H1 (cell line): ENCODE data around the gene KCNT1. TPM values are rescaled to one million over a fixed set of nuclear protein-coding genes. Genes with fewer than 3 reads are reported as not detected.

Experiments
- CTCF ChIA-PET: fragments of 300-600 bp; sonication (Branson Sonifier 250); formaldehyde crosslinking; loops from one replicate; lab custom pipeline; 2021; ENCODE audit not compliant: partially characterized antibody; lab: Charles Lee
- POLR2A ChIA-PET: fragments of 300-600 bp; sonication (Branson Sonifier 250); formaldehyde crosslinking; loops from one replicate; lab custom pipeline; 2021; ENCODE audit warnings: inconsistent platforms; ENCODE audit not compliant: partially characterized antibody; lab: Charles Lee
- DNase-seq, 2 experiments: peaks; one replicate each; pipeline versions ENCODE4 v3.0.0 to v3.0.0-alpha.2; 2010 to 2022; ENCODE audit warnings: low spot score in 2 of 2, low read depth in 1 of 2, mixed read lengths in 1 of 2
- FAIRE-seq: peaks from 2 replicates; lab custom pipeline; 2011; peaks lifted over from hg19 to GRCh38; lab: Jason Lieb, UNC
- H2AFZ ChIP-seq: 2 replicates; pipeline ENCODE4 v1.8.1; 2012; ENCODE audit warnings: low read length, inconsistent platforms
- H2AK5ac ChIP-seq: 2 replicates; pipeline ENCODE4 v1.6.1; 2013; ENCODE audit warnings: low read depth, low read length
- H2BK120ac ChIP-seq: replicated peaks from 2 replicates; pipeline ENCODE3; 2013; ENCODE audit warnings: low read depth, low read length, inconsistent platforms
- H2BK12ac ChIP-seq: 2 replicates; pipeline ENCODE4 v1.6.1; 2013; ENCODE audit warnings: low read depth, low read length
- H2BK15ac ChIP-seq: 2 replicates; pipeline ENCODE4 v1.6.1; 2013; ENCODE audit warnings: low read length
- H2BK20ac ChIP-seq: 2 replicates; pipeline ENCODE4 v1.6.1; 2013; ENCODE audit warnings: low read length
- H2BK5ac ChIP-seq: 2 replicates; pipeline ENCODE4 v1.6.1; 2013; ENCODE audit warnings: low read depth, low read length
- H3K14ac ChIP-seq: 2 replicates; pipeline ENCODE4 v1.6.1; 2013; ENCODE audit warnings: inconsistent platforms; ENCODE audit not compliant: insufficient read length
- H3K18ac ChIP-seq: 2 replicates; pipeline ENCODE4 v1.6.1; 2013; ENCODE audit warnings: low read length; ENCODE audit errors: extremely low read depth
- H3K23ac ChIP-seq: 2 replicates; pipeline ENCODE4 v1.6.1; 2013; ENCODE audit warnings: inconsistent platforms; ENCODE audit not compliant: insufficient read length
- H3K23me2 ChIP-seq: 2 replicates; pipeline ENCODE4 v1.6.1; 2013; ENCODE audit warnings: low read depth, low read length
- H3K27ac ChIP-seq: 2 replicates; pipeline ENCODE4 v1.6.1; 2011; ENCODE audit warnings: low read depth, low read length, inconsistent platforms
- H3K27me3 ChIP-seq, 4 experiments: replicated peaks in 1 of 4; 1 replicate in 1 of 4; 2 replicates in 3 of 4; pipeline versions ENCODE4 v1.6.1 to v1.8.1; 2011 to 2013; ENCODE audit warnings: low read length in 3 of 4, mild to moderate bottlenecking in 3 of 4, inconsistent platforms in 2 of 4, mixed read lengths in 2 of 4, moderate library complexity in 1 of 4; ENCODE audit not compliant: control insufficient read depth in 3 of 4, insufficient read depth in 3 of 4; ENCODE audit errors: extremely low read depth in 1 of 4
- H3K36me3 ChIP-seq, 4 experiments: 2 replicates each; pipeline versions ENCODE4 v1.6.1 to v1.8.1; 2011 to 2013; ENCODE audit warnings: mild to moderate bottlenecking in 4 of 4, low read length in 3 of 4, moderate library complexity in 2 of 4, control low read depth in 1 of 4, inconsistent platforms in 1 of 4; ENCODE audit not compliant: insufficient read depth in 4 of 4, control insufficient read depth in 2 of 4
- H3K4ac ChIP-seq: replicated peaks from 2 replicates; pipeline ENCODE3; 2013; ENCODE audit warnings: low read length, low read depth, mixed read lengths, inconsistent platforms; ENCODE audit not compliant: insufficient read length
- H3K4me1 ChIP-seq, 4 experiments: replicated peaks in 1 of 4; 1 replicate in 1 of 4; 2 replicates in 3 of 4; pipeline versions ENCODE4 v1.6.1 to v1.8.1; 2011 to 2013; ENCODE audit warnings: low read length in 3 of 4, inconsistent platforms in 2 of 4, mixed read lengths in 1 of 4; ENCODE audit not compliant: insufficient read depth in 4 of 4, control insufficient read depth in 3 of 4
- H3K4me2 ChIP-seq, 2 experiments: 2 replicates each; pipeline versions ENCODE4 v1.6.1 to v1.8.1; 2011 to 2013; ENCODE audit warnings: low read depth in 2 of 2, low read length in 2 of 2, control low read depth in 1 of 2, inconsistent platforms in 1 of 2, mild to moderate bottlenecking in 1 of 2; ENCODE audit not compliant: insufficient read depth in 1 of 2
- H3K4me3 ChIP-seq, 4 experiments: fragments of 200-600, 300-600 bp in 1 of 4; sonication (generic), shearing (Covaris generic), sonication (Bioruptor Twin) in 1 of 4; 2 replicates each; pipeline versions ENCODE4 v1.5.1 to v1.8.1; 2011 to 2016; ENCODE audit warnings: low read length in 4 of 4, low read depth in 3 of 4, control low read depth in 2 of 4, inconsistent platforms in 2 of 4, mild to moderate bottlenecking in 2 of 4, mixed read lengths in 1 of 4, moderate library complexity in 1 of 4; ENCODE audit not compliant: insufficient read depth in 2 of 4; ENCODE audit errors: extremely low read depth in 1 of 4
- H3K56ac ChIP-seq: replicated peaks from 2 replicates; pipeline ENCODE3; 2013; ENCODE audit warnings: low read depth, mild to moderate bottlenecking, mixed read lengths, low read length, inconsistent platforms; ENCODE audit not compliant: insufficient read length
- H3K79me1 ChIP-seq: 2 replicates; pipeline ENCODE4 v1.6.1; 2013; ENCODE audit warnings: low read depth, low read length, control low read depth
- H3K79me2 ChIP-seq, 2 experiments: 2 replicates each; pipeline versions ENCODE4 v1.6.1 to v1.8.1; 2012 to 2013; ENCODE audit warnings: low read length in 2 of 2, mild to moderate bottlenecking in 2 of 2, inconsistent platforms in 1 of 2; ENCODE audit not compliant: insufficient read depth in 2 of 2, control insufficient read depth in 1 of 2
- H3K9ac ChIP-seq, 4 experiments: replicated peaks in 1 of 4; 1 replicate in 1 of 4; 2 replicates in 3 of 4; pipeline versions ENCODE4 v1.6.1 to v1.8.1; 2011 to 2013; ENCODE audit warnings: low read depth in 3 of 4, low read length in 3 of 4, control low read depth in 2 of 4, mild to moderate bottlenecking in 2 of 4, moderate library complexity in 2 of 4, inconsistent platforms in 1 of 4; ENCODE audit errors: extremely low read depth in 1 of 4
- H3K9me3 ChIP-seq, 2 experiments: 2 replicates each; pipeline versions ENCODE4 v1.6.1 to v1.8.1; 2012 to 2013; ENCODE audit warnings: mild to moderate bottlenecking in 2 of 2, moderate library complexity in 2 of 2, control low read depth in 1 of 2, inconsistent platforms in 1 of 2, low read depth in 1 of 2, low read length in 1 of 2, mixed read lengths in 1 of 2; ENCODE audit not compliant: insufficient read depth in 2 of 2
- H4K20me1 ChIP-seq, 2 experiments: replicated peaks in 1 of 2; 2 replicates each; pipeline versions ENCODE3 to v1.8.1; 2011 to 2013; ENCODE audit warnings: inconsistent platforms in 2 of 2, low read length in 2 of 2, mild to moderate bottlenecking in 1 of 2; ENCODE audit not compliant: insufficient read depth in 2 of 2, control insufficient read depth in 1 of 2
- H4K5ac ChIP-seq: 2 replicates; pipeline ENCODE4 v1.6.1; 2013; ENCODE audit warnings: low read length, low read depth, mixed read lengths, inconsistent platforms; ENCODE audit not compliant: insufficient read length
- H4K8ac ChIP-seq: 2 replicates; pipeline ENCODE4 v1.8.0; 2013; ENCODE audit warnings: mild to moderate bottlenecking, moderate library complexity, low read length, inconsistent platforms; ENCODE audit not compliant: insufficient read depth; ENCODE audit errors: extremely low read depth
- H4K91ac ChIP-seq: replicated peaks from 2 replicates; pipeline ENCODE3; 2013; ENCODE audit warnings: low read length, mixed read lengths, inconsistent platforms; ENCODE audit not compliant: insufficient read length
- EZH2 ChIP-seq: fragments of 200-600 bp; sonication (generic); IDR thresholded peaks from 2 replicates; pipeline ENCODE4 v1.7.1; 2012; ENCODE audit warnings: low read depth, mild to moderate bottlenecking, moderate library complexity, low read length, inconsistent platforms; ENCODE audit not compliant: severe bottlenecking
- FOSL1 ChIP-seq: IDR thresholded peaks from 2 replicates; pipeline ENCODE4 v1.6.1; 2011; ENCODE audit warnings: mild to moderate bottlenecking, low read depth, low read length, moderate library complexity; ENCODE audit not compliant: insufficient read depth
- RNF2 ChIP-seq: fragments of 200-900, 300-1000 bp; sonication (generic); IDR thresholded peaks from 2 replicates; pipeline ENCODE4 v1.7.1; 2016; ENCODE audit warnings: borderline replicate concordance, low read depth, mild to moderate bottlenecking, antibody characterized with exemption, low read length; ENCODE audit not compliant: poor library complexity, severe bottlenecking; ENCODE audit errors: missing control alignments
- SIX5 ChIP-seq: IDR thresholded peaks from 2 replicates; pipeline ENCODE4 v1.6.1; 2011; ENCODE audit warnings: mild to moderate bottlenecking, low read depth, low read length
- TEAD4 ChIP-seq: IDR thresholded peaks from 2 replicates; pipeline ENCODE4 v1.6.1; 2012; ENCODE audit warnings: low read depth, low read length, inconsistent platforms, mixed read lengths
- WGBS, 2 experiments: shearing (Covaris generic) in 1 of 2; methylation state at CpG; one replicate each; pipeline versions ENCODE4 v1.1.6 to v1.1.7; 2013 to 2015; ENCODE audit warnings: low lambda C conversion rate in 2 of 2, mixed read lengths in 2 of 2, inconsistent platforms in 1 of 2, low coverage in 1 of 2, missing lambda C conversion rate in 1 of 2; ENCODE audit not compliant: insufficient replicate concordance in 2 of 2, insufficient coverage in 1 of 2, insufficient read length in 1 of 2; ENCODE audit errors: extremely low coverage in 1 of 2, missing lambda C conversion rate in 1 of 2; 5-methylcytosine and 5-hydroxymethylcytosine counted together
- polyA plus RNA-seq, 7 experiments: library from polyadenylated mRNA; depleted of rRNA in 3 of 7; stranded (reverse) in 5 of 7; unstranded in 2 of 7; fragments of >200 nt in 5 of 7; fragments of 200-250 nt in 2 of 7; gene quantifications; 1 replicate in 5 of 7; 2 replicates in 1 of 7; 4 replicates in 1 of 7; pipeline versions ENCODE4 v1.2.1 to v1.2.3, GENCODE V29; 2011 to 2013; ENCODE audit warnings: missing spikeins in 2 of 7, mixed read lengths in 2 of 7
- total RNA-seq: library from RNA; stranded (reverse); fragmentation: NEBNext Ultra II Directional; extraction: Animal tissue kit (Norgen Biotek cat#: 25700); gene quantifications from 2 replicates; pipeline ENCODE4 v1.2.1, GENCODE V29; 2021
- TF ChIP-seq, protein P1 (sequence below): IDR thresholded peaks from 2 replicates; pipeline ENCODE4 v1.6.1; 2011; ENCODE audit warnings: low read depth, mild to moderate bottlenecking, low read length; ENCODE audit not compliant: insufficient read depth

Gene KCNT1
- total and polyA plus RNA-seq, 2 of the 8 experiments (the other 6 are each of a cell fraction or from before 2014, with no cell fraction given): 0.13 to 0.20 TPM

- H2BK20ac ChIP-seq: no peak overlapping the region
- peaks cover 6% of the 10 kb centered on the region; the same call in 1 of the 2 replicates for H3K23me2 ChIP-seq
- H4K20me1 ChIP-seq: peaks cover 0 to 7% of the 10 kb centered on the region in 2 experiments
- FAIRE-seq (no peak), DNase-seq (no peak)
- no peak overlapping the region for H3K56ac ChIP-seq
- ChIA-PET CTCF (interaction anchor here (0.9 to 1.9 kb wide), 5 partner anchors 12 to 172 kb away, joined by 3 to 7 read pairs (median 4); no protein-coding TSS in a partner anchor), POLR2A (no interaction called here)
- H3K27ac ChIP-seq: no peak overlapping the region
- H3K23ac ChIP-seq: no peak overlapping the region
- H3K79me2 ChIP-seq: no peaks in the 10 kb centered on the region
- no peak overlapping the region for H3K4ac ChIP-seq
- no peak overlapping the region for H2BK5ac ChIP-seq
- H3K9me3 ChIP-seq: no peaks in the 10 kb centered on the region
- H4K91ac ChIP-seq: no peak overlapping the region
- H2BK12ac ChIP-seq: no peak overlapping the region
- H3K79me1 ChIP-seq: no peaks in the 10 kb centered on the region
- no peak overlapping the region for H3K9ac ChIP-seq
- no peak overlapping the region for H2AFZ ChIP-seq
- WGBS, 2 experiments: 91% methylated on average over 6 of the region's 7 CpGs; no CpG with 5 or more reads in 1 of the 2 experiments
- no peaks in the 10 kb centered on the region; a peak in 1 of 8 replicates for H3K36me3 ChIP-seq
- H4K8ac ChIP-seq: no peak overlapping the region
- no peak overlapping the region for H3K4me2 ChIP-seq
- no peak overlapping the region for H2BK15ac ChIP-seq
- no peak overlapping the region for H2AK5ac ChIP-seq
- no peak overlapping the region for H4K5ac ChIP-seq
- no peak overlapping the region for H3K14ac ChIP-seq
- H3K18ac ChIP-seq: no peak overlapping the region
- no peaks in the 10 kb centered on the region for H3K27me3 ChIP-seq
- no peaks in the 10 kb centered on the region for H3K4me1 ChIP-seq
- H2BK120ac ChIP-seq: no peak overlapping the region
- TF ChIP-seq SIX5: no peak
- no peak for TF ChIP-seq EZH2
- TF ChIP-seq, protein P1, sequence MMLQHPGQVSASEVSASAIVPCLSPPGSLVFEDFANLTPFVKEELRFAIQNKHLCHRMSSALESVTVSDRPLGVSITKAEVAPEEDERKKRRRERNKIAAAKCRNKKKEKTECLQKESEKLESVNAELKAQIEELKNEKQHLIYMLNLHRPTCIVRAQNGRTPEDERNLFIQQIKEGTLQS: no peak
- TF ChIP-seq RNF2: no peak
- no peak for TF ChIP-seq TEAD4
- TF ChIP-seq FOSL1: no peak
- H3K4me3 ChIP-seq: no peak overlapping the region
Measured at GRCh38 chr9:135775911-135776310, 73.9 kb downstream of the KCNT1 start.
